GM19328 (cell line): ENCODE measurements around the gene SIRT5.

ENCODE experiments used
- ATAC-seq: cut with Tn5 transposase; IDR thresholded peaks from one replicate; pipeline ENCODE4 v1.9.1; 2021; ENCODE audit warnings: mild to moderate bottlenecking, moderate library complexity; ENCODE audit not compliant: unreplicated experiment

The SIRT5 gene

GRCh38 chr6:13629459-13630116, 55.2 kb downstream of the SIRT5 start:
- ATAC-seq: no peak

DNA sequence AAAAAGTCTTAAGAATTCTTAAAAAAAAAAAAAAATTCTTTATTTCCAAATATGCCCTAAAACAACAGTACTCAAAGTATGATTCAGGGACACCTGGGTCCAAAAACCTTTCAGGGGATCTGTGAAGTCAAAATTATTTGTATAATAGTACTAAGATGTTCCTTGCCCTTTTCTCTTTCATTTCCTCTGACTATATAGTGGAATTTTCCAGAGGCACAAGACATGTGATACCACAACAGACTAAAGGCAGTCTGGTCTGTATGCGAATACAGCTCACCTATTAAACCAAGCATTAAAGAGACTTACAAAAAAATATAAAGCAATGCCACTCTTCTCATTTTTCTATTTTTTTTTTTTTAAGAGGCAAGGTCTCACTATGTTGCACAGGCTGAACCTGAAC, 56.1 kb downstream of the SIRT5 start:
- ATAC-seq: no peak

GRCh38 chr6:13633343-13633742, 58.9 kb downstream of the SIRT5 start:
- no peak for ATAC-seq

DNA sequence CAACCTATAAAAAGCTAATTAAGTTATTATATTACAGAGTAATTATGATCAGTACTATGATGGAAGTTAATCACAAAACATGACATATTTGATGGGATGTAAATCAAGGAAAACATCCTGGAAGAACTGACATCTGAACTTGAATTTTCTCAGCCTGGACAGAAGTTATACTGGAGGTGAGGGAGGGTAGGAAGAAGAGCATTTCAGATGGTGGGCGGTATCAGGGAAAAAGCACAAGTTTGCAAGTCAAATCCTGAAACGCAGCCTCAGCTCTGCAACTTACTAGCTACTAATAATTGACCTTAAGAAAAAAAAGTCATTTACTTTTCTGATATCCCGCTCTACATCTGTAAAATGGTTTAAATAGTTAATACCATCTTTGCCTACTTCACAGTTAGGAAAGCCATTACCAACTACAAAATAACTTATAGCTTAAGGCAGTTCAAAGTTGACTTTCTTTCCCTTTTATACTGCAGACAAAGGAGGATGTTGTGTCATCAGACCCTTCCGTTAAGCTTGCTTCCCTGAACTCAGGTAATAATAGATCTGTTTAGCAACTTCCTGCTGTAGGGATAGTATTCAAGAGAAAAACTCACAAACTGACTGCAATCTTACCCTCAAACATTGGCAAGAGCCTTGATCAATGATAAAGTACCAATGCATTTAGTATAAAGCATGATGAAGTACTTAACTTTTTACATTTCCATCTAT, 61.7 kb downstream of the SIRT5 start:
- ATAC-seq: no peak

- ATAC-seq: no peak
These were observed 63.6 kb downstream of the SIRT5 start for GRCh38 chr6:13638014-13638413.

GRCh38 chr6:13638626-13639025, 64.2 kb downstream of the SIRT5 start:
- no peak for ATAC-seq

GRCh38 chr6:13641315-13641714, 66.9 kb downstream of the SIRT5 start:
- ATAC-seq: no peak

- ATAC-seq: no peak
These were observed 68.7 kb downstream of the SIRT5 start for GRCh38 chr6:13643125-13643524.

DNA sequence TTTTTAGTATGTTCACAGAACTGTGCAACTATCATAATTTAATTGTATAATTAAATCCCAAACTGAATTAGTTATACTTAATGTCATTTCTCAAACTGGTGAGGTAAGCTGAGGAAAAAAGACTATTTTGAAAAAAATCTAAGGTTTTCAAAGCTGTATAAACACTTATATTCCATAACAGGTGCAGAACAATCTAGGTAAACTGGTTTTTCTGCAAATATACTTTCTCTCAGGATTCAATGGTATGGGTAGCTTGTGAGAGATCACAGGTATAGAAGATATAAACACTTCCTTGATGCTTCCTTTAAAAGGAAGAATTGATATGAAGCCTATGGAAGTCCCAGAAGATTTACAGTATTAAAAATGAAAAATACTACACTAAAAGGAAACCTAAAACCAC, 74.4 kb downstream of the SIRT5 start:
- no peak for ATAC-seq

GRCh38 chr6:13649393-13649792, 75.0 kb downstream of the SIRT5 start:
- ATAC-seq: no peak

GRCh38 chr6:13653296-13653695, 78.9 kb downstream of the SIRT5 start:
- ATAC-seq: no peak

- no peak for ATAC-seq
These were observed 80.1 kb downstream of the SIRT5 start for GRCh38 chr6:13654496-13654895.

- ATAC-seq: peak; percentile 55
These were observed 81.3 kb downstream of the SIRT5 start for GRCh38 chr6:13655700-13656099.

GRCh38 chr6:13660273-13660672, 85.9 kb downstream of the SIRT5 start:
- ATAC-seq: no peak

- ATAC-seq: no peak
These were observed 86.5 kb downstream of the SIRT5 start for GRCh38 chr6:13660893-13661292.

- no peak for ATAC-seq
These were observed 87.2 kb downstream of the SIRT5 start for GRCh38 chr6:13661647-13662046.

DNA sequence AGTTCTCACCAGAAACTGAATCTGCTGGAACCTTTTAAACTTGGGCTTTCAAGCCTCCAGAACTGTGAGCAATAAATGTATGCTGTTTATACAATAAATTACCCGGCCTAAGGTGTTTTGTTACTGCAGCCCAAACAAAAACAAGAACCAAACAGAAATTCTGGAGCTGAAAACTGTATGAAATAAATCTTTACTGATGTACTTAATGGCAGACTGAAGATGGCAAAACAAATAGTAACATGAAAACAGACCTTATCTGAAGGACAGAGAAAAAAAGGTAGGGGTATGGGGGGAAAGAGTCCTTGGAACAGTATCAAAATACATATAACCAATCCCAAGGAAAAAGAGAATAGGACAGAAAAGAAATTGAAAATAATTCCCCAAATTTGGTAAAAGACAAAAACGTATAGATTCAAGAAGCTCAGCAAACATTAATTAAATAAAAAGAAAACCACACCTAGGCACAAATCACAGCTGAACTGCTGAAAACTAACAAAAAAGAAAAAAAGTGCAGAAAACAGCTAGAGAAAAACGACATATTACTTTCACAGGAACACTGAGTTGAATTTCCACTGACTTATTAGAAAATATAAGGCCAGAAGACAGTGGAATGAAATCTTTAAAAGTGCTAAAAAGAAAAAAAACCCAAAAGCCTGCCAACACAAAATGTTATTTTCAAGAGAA, 88.4 kb downstream of the SIRT5 start:
- ATAC-seq: no peak

DNA sequence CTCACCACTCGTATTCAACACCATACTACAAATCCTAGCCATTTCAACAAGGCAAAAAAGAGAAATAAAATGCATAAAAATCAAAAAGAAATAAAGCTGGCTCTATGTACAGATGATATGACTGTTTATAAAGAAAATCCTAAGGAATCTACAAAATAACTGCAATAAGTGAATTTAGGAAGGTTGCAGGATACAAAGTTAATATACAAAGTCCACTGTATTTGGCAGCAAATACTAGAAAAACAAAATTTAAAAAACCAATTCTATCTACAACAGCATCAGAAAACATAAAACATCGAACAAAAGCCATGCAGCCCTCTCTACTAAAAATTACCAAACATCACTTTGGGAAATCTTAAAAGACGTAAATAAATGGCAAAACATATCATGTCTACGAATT, 89.6 kb downstream of the SIRT5 start:
- ATAC-seq: no peak
